GM04503 (cell line): ENCODE results near the gene SIPA1.
"Not testable (repeated sequence)": the region's sequence is repeated elsewhere in the genome, so short reads cannot be mapped to it uniquely, and the experiment has no call there.

ENCODE experiments used
- DNase-seq: peaks from one replicate; pipeline ENCODE4 v3.0.0-alpha.2; 2012; ENCODE audit warnings: low read depth

Gene SIPA1

GRCh38 chr11:65645710-65646109, 7.8 kb downstream of the SIPA1 start:
- DNase-seq, result no peak

DNA sequence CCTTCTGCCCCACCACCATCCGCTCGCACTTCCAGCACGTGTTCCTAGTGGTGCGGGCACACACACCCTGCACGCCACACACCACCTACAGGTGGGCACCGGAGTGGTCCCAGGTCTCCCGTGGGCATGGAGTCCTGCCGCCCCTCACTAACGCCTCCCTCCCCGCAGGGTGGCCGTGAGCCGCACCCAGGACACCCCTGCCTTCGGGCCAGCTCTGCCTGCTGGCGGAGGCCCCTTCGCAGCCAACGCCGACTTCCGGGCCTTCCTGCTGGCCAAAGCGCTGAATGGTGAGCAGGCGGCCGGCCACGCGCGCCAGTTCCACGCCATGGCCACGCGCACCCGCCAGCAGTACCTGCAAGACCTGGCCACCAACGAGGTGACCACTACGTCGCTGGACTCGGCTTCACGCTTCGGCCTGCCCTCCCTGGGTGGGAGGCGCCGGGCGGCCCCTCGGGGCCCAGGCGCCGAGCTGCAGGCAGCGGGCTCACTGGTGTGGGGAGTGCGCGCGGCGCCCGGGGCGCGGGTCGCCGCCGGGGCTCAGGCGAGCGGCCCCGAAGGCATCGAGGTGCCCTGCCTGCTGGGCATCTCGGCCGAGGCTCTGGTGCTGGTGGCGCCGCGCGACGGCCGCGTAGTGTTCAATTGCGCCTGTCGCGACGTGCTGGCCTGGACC, 8.5 kb downstream of the SIPA1 start:
- DNase-seq, result no peak

- DNase-seq, result no peak
Observed at GRCh38 chr11:65646958-65647701, 9.2 kb downstream of the SIPA1 start.

- DNase-seq, result no peak
Observed at GRCh38 chr11:65648997-65649493, 11.1 kb downstream of the SIPA1 start.

GRCh38 chr11:65649656-65650546, 12.0 kb downstream of the SIPA1 start:
- DNase-seq, result no peak

GRCh38 chr11:65650547-65651338, 12.8 kb downstream of the SIPA1 start:
- DNase-seq, result no peak

DNA sequence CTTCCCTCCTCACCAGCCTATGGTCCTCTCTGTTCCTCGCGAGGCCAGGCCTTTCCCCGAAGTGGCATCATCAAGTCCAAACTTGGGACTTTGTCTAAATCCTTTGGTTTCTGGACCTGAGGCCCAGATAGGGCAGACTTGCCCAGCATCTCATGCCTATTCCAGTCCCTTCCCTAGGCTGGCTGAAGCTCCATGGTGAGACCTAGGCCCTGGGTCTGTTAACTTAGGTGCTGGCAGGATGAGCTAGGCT, 13.4 kb downstream of the SIPA1 start:
- DNase-seq, result no peak

GRCh38 chr11:65651589-65652510, 13.9 kb downstream of the SIPA1 start:
- no peak for DNase-seq

GRCh38 chr11:65652511-65653228, 14.8 kb downstream of the SIPA1 start:
- DNase-seq, result peak; percentile 61

- DNase-seq, result no peak
Observed at GRCh38 chr11:65653229-65654225, 15.6 kb downstream of the SIPA1 start.

GRCh38 chr11:65654375-65655349, 16.8 kb downstream of the SIPA1 start:
- no peak for DNase-seq

GRCh38 chr11:65655570-65656332, 17.9 kb downstream of the SIPA1 start:
- DNase-seq, result no peak

- no peak for DNase-seq
Observed at GRCh38 chr11:65657426-65657825, 19.5 kb downstream of the SIPA1 start.

GRCh38 chr11:65658174-65659021, 20.5 kb downstream of the SIPA1 start:
- no peak for DNase-seq

DNA sequence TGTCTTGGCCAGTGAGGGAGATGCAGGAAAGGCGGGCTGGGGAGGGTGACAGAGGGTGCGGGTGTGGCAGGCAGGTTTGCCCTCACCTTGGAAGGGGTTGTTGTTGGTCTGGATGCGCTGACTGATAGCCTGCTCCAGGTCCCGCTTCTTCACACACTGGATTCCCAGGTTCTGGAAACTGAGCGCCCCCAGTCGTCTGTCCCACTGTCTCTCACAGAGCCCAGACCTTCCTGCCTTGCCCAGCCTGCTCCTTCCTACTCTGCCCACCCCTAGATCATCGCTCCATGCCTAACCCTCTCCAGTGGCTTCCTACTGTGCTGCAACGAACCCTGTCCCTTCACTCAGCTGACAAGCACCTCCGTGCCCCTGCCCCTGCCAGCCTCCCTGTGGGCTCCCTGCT, 22.1 kb downstream of the SIPA1 start:
- DNase-seq, result no peak

GRCh38 chr11:65660908-65661307, 23.0 kb downstream of the SIPA1 start:
- not testable (repeated sequence) for DNase-seq
